ENCODE results near the gene PHF2. TPM values are rescaled to one million over a fixed set of nuclear protein-coding genes. Genes with fewer than 3 reads are reported as not detected.

PHF2 gene
- total and polyA plus RNA-seq, 2 of the 8 experiments (the other 6 are each of a cell fraction or from before 2014, with no cell fraction given): 3.4 to 9.4 TPM

DNA sequence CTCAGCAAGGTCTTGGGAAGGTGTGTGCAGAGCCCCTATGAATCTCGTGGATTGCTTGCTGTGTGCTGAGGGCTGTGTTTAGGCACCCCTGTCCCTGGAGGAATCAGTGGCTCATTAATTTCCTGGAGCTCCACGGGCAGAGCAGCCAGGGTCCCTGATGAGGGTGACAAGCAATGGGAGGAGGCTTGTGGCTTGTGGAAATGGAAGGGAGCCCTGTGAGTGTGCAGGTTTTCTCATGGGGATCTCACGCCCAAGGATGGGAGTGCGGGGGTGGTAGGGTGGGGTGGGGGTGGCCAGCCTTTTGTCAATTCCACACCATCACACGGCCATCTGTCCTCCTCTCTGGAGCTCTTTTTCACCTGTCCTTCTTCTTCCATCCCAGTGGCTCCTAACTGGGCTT lies 25.3 kb downstream of the PHF2 start (continued):
- TF ChIP-seq, protein P1, sequence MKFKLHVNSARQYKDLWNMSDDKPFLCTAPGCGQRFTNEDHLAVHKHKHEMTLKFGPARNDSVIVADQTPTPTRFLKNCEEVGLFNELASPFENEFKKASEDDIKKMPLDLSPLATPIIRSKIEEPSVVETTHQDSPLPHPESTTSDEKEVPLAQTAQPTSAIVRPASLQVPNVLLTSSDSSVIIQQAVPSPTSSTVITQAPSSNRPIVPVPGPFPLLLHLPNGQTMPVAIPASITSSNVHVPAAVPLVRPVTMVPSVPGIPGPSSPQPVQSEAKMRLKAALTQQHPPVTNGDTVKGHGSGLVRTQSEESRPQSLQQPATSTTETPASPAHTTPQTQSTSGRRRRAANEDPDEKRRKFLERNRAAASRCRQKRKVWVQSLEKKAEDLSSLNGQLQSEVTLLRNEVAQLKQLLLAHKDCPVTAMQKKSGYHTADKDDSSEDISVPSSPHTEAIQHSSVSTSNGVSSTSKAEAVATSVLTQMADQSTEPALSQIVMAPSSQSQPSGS (IDR thresholded peaks at IDR 0.05; ENCODE audit: low read length): no peak
- TF ChIP-seq SIN3A (conservative IDR thresholded peaks at IDR 0.05 in 1 of 2, IDR thresholded peaks at IDR 0.05 in 1 of 2; ENCODE audit: low read depth in 1 of 2, low read length in 2 of 2) (no peak), MAFK (IDR thresholded peaks at IDR 0.05; ENCODE audit: low read depth, low read length) (no peak), GABPA (IDR thresholded peaks at IDR 0.05; ENCODE audit: borderline replicate concordance, insufficient read depth, low read length) (no peak), SP1 (IDR thresholded peaks at IDR 0.05; ENCODE audit: low read depth, low read length) (no peak), PHF8 (conservative IDR thresholded peaks at IDR 0.05; ENCODE audit: low read depth, low read length) (no peak)
- TF ChIP-seq, protein P2, sequence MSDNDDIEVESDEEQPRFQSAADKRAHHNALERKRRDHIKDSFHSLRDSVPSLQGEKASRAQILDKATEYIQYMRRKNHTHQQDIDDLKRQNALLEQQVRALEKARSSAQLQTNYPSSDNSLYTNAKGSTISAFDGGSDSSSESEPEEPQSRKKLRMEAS (IDR thresholded peaks at IDR 0.05): no peak

Data from H1 (cell line).